ENCODE results near the gene RPL3. TPM values are rescaled to one million over a fixed set of nuclear protein-coding genes. Genes with fewer than 3 reads are reported as not detected.
"Not testable (repeated sequence)": the region's sequence is repeated elsewhere in the genome, so short reads cannot be mapped to it uniquely, and the experiment has no call there.

RPL3 gene
- total RNA-seq, 4 donors from 2014 or later, result 2,019 to 2,284 (median 2,183) TPM

DNA sequence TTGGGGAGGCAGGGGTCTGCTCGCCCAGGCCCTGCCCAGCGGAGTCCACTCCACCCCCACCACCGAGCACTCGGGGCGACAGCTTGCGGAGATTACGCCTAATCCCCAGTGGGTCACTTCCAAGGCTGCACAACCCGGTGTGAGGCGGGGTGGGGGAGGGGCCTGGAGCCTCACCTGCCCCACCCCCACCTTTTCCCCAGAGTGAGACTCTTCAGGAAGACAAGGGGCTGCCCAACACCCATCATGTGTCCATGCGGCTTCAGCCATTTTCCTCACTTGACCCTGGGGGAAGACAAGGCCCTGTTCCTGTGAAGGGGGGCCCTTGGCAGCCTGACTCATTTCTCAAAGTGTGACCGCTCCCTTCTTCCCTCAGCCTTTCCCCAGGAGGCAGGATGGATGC lies 42.8 kb upstream of the RPL3 start:
- peaks cover 5 to 35% (median 25%) of the 10 kb centered on the region in 4 donors for H3K4me1 ChIP-seq
- no peak for DNase-seq (ENCODE audit: extremely low spot score)
- no peak overlapping the region for H3K27ac ChIP-seq (replicated peaks in 1 of 4)
- intact Hi-C loops (cut with DNase I), result no loop called here
- no peaks in the 10 kb centered on the region for H3K9me3 ChIP-seq
- TF ChIP-seq POLR2AphosphoS5 (IDR thresholded peaks at IDR 0.05) (no peak), POLR2A (IDR thresholded peaks at IDR 0.05; ENCODE audit: low read depth) (no peak), EP300 (IDR thresholded peaks at IDR 0.05) (no peak)
- TF ChIP-seq, protein P1, sequence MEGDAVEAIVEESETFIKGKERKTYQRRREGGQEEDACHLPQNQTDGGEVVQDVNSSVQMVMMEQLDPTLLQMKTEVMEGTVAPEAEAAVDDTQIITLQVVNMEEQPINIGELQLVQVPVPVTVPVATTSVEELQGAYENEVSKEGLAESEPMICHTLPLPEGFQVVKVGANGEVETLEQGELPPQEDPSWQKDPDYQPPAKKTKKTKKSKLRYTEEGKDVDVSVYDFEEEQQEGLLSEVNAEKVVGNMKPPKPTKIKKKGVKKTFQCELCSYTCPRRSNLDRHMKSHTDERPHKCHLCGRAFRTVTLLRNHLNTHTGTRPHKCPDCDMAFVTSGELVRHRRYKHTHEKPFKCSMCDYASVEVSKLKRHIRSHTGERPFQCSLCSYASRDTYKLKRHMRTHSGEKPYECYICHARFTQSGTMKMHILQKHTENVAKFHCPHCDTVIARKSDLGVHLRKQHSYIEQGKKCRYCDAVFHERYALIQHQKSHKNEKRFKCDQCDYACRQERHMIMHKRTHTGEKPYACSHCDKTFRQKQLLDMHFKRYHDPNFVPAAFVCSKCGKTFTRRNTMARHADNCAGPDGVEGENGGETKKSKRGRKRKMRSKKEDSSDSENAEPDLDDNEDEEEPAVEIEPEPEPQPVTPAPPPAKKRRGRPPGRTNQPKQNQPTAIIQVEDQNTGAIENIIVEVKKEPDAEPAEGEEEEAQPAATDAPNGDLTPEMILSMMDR (IDR thresholded peaks at IDR 0.05), result no peak
- 83% methylated on average over 1 of the region's 11 CpGs for WGBS
- peaks cover 0 to 16% (median 8%) of the 10 kb centered on the region in 4 donors for H3K36me3 ChIP-seq
- H3K4me3 ChIP-seq, result no peak overlapping the region
- no peaks in the 10 kb centered on the region for H3K27me3 ChIP-seq

DNA sequence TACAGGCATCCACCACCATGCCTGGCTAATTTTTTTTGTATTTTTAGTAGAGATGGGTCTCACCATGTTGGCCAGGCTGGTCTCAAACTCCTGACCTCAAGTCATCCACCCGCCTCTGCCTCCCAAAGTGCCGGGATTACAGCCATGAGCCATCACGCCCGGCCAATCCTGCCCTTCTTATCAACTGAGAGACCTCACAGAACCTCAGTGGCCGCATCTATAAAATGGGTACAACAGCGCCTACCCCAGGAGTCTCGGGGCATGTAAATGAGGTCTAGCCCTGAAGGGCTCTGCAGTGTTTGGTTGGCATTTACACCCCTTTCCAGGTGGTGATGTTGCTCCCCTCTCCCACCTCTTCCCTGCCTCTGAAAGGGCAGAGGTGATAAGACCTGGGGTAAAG lies 42.1 kb upstream of the RPL3 start:
- no peaks in the 10 kb centered on the region for H3K9me3 ChIP-seq
- H3K4me3 ChIP-seq, result no peak overlapping the region
- no peak for DNase-seq (ENCODE audit: extremely low spot score)
- no peaks in the 10 kb centered on the region for H3K27me3 ChIP-seq
- 96% methylated on average over 7 of the region's 7 CpGs for WGBS
- intact Hi-C loops (cut with DNase I), result no loop called here
- H3K27ac ChIP-seq (replicated peaks in 1 of 4), result no peak overlapping the region
- TF ChIP-seq EP300 (IDR thresholded peaks at IDR 0.05) (no peak), POLR2AphosphoS5 (IDR thresholded peaks at IDR 0.05) (no peak), POLR2A (IDR thresholded peaks at IDR 0.05; ENCODE audit: low read depth) (no peak)
- TF ChIP-seq, protein P1 (IDR thresholded peaks at IDR 0.05), result no peak
- H3K4me1 ChIP-seq, result peaks cover 5 to 35% (median 25%) of the 10 kb centered on the region in 4 donors
- peaks cover 0 to 8% (median 7%) of the 10 kb centered on the region in 4 donors for H3K36me3 ChIP-seq

DNA sequence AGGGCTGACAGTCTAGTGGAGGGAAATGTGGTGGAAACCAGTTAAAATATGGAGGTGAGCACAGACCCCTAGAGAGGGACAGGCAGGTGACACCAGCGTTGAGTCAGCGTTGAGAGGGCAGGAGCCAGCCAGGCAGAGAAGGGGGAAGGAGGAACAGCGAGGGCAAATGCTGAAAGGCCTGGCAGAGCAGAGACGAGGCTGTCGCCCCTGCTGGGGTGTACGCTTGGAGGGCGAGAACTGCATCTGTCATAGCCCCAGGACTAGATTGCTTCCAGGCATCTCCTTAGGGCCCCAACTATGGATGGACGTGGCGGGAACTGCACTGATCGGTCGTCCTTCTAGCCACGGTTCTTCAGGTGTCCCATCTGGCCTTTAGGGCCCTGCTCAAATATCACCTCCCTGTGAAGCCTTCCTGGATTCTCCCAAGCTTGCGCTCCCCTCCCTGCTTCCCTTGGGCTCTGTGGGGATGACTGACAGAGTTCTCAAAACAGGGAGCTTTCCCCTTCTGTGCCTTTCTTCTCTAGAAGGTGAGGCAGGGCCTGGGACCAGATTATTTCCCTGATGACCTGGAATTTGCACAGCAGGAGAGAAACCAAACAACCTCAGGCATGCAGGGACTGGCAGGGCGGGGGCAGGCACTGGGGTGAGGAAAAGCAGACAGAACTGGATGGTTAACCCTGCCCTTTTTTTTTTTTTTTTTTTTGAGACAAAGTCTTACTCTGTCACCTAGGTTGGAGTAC lies 41.4 kb upstream of the RPL3 start:
- Histone ChIP-seq H3K27ac (replicated peaks in 1 of 4) (no peak overlapping the region), H3K4me3 (no peak overlapping the region), H3K9me3 (no peaks in the 10 kb centered on the region), H3K27me3 (no peaks in the 10 kb centered on the region), H3K4me1 (peaks cover 5 to 35% (median 25%) of the 10 kb centered on the region in 4 donors), H3K36me3 (peaks cover 0 to 8% (median 6%) of the 10 kb centered on the region in 4 donors)
- TF ChIP-seq, protein P1 (IDR thresholded peaks at IDR 0.05), result no peak
- TF ChIP-seq EP300 (IDR thresholded peaks at IDR 0.05) (no peak), POLR2AphosphoS5 (IDR thresholded peaks at IDR 0.05) (no peak), POLR2A (IDR thresholded peaks at IDR 0.05; ENCODE audit: low read depth) (no peak)
- intact Hi-C loops (cut with DNase I), result no loop called here
- 79% methylated on average over 14 of the region's 14 CpGs for WGBS
- no peak for DNase-seq (ENCODE audit: extremely low spot score)

DNA sequence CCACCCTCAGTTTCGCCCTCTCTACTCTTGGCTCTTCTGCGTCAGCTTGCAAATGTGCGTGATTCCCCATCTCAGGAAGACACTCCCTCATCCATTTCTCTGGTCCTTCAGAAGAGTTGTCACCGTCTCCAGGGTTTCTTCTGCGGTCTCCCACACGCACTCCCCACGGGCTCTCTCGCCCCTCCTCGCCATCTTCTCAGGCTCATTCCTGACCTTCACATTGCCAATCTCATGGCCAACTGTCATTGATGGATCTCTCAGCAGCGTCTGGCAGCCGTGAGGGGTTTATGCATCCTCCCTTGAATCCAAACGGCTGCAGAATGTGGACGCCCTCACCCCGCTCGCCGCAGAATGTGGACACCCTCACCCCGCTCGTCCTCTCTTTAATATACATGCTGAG lies 40.8 kb upstream of the RPL3 start:
- H3K4me1 ChIP-seq, result peaks cover 5 to 32% (median 25%) of the 10 kb centered on the region in 4 donors

DNA sequence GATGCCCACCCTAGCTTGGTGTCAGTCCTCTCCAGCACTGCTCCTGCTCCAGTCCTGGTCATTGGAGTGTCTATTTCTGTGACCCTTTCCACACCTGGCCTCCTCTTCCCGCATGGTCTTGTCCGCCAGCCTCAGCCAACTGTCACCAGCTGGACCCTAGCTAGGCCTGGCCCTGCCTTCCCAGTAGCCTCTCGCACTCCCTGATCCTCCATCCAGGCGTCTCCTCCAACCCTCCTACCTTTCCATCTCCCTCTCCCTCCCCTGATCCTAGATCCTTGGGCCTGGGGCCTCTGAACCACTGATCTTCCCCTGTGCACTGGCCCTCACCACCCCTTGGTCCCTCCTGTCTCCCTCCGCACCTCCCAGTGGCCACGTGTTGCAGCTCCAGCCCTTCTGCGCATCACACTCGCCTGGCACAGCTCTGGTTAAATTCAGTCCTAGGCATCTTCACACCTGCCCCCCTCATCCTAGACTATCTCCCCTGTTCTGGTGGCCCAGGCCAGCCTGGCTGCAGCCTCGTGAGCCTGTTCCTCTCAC lies 40.3 kb upstream of the RPL3 start:
- no peak overlapping the region for H3K27ac ChIP-seq (replicated peaks in 1 of 4)
- TF ChIP-seq POLR2A (IDR thresholded peaks at IDR 0.05; ENCODE audit: low read depth) (no peak), EP300 (IDR thresholded peaks at IDR 0.05) (no peak), POLR2AphosphoS5 (IDR thresholded peaks at IDR 0.05) (no peak)
- TF ChIP-seq, protein P1 (IDR thresholded peaks at IDR 0.05), result no peak
- intact Hi-C loops (cut with DNase I), result no loop called here
- peaks cover 0 to 8% (median 6%) of the 10 kb centered on the region in 4 donors for H3K36me3 ChIP-seq
- H3K27me3 ChIP-seq, result no peaks in the 10 kb centered on the region
- H3K4me3 ChIP-seq, result no peak overlapping the region
- 76% methylated on average over 9 of the region's 9 CpGs for WGBS
- H3K4me1 ChIP-seq, result peaks cover 5 to 27% (median 20%) of the 10 kb centered on the region in 4 donors
- no peak for DNase-seq (ENCODE audit: extremely low spot score)
- no peaks in the 10 kb centered on the region for H3K9me3 ChIP-seq

More for the DNA sequence above, 40.8 kb upstream of the RPL3 start:
- H3K4me3 ChIP-seq, result no peak overlapping the region
- TF ChIP-seq POLR2A (IDR thresholded peaks at IDR 0.05; ENCODE audit: low read depth) (no peak), POLR2AphosphoS5 (IDR thresholded peaks at IDR 0.05) (no peak)
- no peak overlapping the region for H3K27ac ChIP-seq (replicated peaks in 1 of 4)
- H3K27me3 ChIP-seq, result no peaks in the 10 kb centered on the region
- intact Hi-C loops (cut with DNase I), result no loop called here
- DNase-seq (ENCODE audit: extremely low spot score), result no peak
- H3K36me3 ChIP-seq, result peaks cover 0 to 8% (median 6%) of the 10 kb centered on the region in 4 donors
- no peaks in the 10 kb centered on the region for H3K9me3 ChIP-seq
- 84% methylated on average over 18 of the region's 18 CpGs for WGBS

DNA sequence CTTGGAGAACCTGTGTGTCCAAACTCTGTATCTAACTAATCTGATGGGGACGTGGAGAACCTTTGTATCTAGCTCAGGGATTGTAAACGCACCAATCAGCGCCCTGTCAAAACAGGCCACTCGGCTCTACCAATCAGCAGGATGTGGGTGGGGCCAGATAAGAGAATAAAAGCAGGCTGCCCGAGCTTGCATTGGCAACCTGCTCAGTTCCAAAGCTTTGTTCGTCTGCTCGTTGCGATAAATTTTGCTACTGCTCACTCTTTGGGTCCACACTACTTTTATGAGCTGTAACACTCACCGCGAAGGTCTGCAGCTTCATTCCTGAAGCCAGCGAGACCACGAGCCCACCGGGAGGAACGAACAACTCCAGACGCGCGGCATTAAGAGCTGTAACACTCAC lies 38.8 kb upstream of the RPL3 start:
- intact Hi-C loops (cut with DNase I); DNase-seq (ENCODE audit: extremely low spot score); H3K27me3 ChIP-seq; H3K4me3 ChIP-seq; H3K27ac ChIP-seq (replicated peaks in 1 of 4); H3K9me3 ChIP-seq; H3K36me3 ChIP-seq: not testable (repeated sequence)
- WGBS, result 94% methylated on average over 12 of the region's 17 CpGs
- H3K4me1 ChIP-seq, result peaks cover 0 to 12% (median 5%) of the 10 kb centered on the region in 4 donors

DNA sequence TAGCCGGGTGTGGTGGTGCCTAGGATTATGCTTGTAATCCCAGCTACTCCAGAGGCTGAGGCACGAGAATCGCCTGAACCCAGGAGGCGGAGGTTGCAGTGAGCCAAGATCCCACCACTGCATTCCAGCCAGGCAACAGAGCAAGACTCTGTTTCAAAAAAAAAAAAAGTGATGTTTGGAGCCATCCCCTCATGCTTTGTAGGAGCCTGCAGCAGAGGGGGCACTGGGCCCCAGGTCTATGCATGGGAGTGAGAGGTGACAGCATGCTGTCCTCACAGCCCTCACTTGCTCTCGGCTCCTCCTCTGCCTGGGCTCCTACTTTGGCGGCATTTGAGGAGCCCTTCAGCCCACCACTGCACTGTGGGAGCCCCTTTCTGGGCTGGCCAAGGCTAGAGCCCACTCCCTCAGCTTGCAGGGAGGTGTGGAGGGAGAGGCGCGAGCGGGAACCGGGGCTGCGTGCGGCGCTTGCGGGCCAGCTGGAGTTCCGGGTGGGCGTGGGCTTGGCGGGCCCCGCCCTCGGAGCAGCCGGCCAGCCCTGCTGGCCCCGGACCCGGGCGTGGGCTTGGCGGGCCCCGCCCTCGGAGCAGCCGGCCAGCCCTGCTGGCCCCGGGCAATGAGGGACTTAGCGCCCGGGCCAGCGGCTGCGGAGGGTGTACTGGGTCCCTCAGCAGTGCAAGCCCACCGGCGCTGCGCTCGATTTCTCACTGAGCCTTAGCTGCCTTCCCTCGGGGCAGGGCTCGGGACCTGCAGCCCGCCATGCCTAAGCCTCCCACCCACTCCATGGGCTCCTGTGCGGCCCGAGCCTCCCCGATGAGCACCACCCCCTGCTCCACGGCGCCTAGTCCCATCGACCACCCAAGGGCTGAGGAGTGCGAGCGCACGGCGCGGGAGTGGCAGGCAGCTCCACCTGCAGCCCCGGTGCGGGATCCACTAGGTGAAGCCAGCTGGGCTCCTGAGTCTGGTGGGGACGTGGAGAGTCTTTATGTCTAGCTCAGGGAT lies 38.0 kb upstream of the RPL3 start:
- H3K27ac ChIP-seq (replicated peaks in 1 of 4); DNase-seq (ENCODE audit: extremely low spot score); H3K36me3 ChIP-seq; H3K27me3 ChIP-seq; H3K9me3 ChIP-seq; H3K4me1 ChIP-seq; H3K4me3 ChIP-seq; intact Hi-C loops (cut with DNase I): not testable (repeated sequence)
- WGBS, result 96% methylated on average over 23 of the region's 53 CpGs

Data from esophagus muscularis mucosa (tissue), 4 donors.